Fibroblast of the aortic adventitia (primary cell): ENCODE measurements around the gene RASSF10. TPM values are rescaled to one million over a fixed set of nuclear protein-coding genes. Genes with fewer than 3 reads are reported as not detected.

Source experiments
- DNase-seq: peaks from one replicate; pipeline ENCODE4 v3.0.0-alpha.2; 2010; ENCODE audit warnings: low read depth
- H3K4me3 ChIP-seq: 2 replicates; pipeline ENCODE4 v1.5.1; 2011; ENCODE audit warnings: low read depth, mild to moderate bottlenecking, control low read depth, low read length, moderate library complexity
- total RNA-seq: library from RNA; depleted of rRNA; stranded (reverse); fragments of >200 nt; gene quantifications from 2 replicates; pipeline ENCODE4 v1.2.3, GENCODE V29; 2012; ENCODE audit warnings: low replicate concordance
- TF ChIP-seq, protein P1 (sequence below): IDR thresholded peaks from 2 replicates; pipeline ENCODE4 v1.5.1; 2011; ENCODE audit warnings: mild to moderate bottlenecking, low read length, control low read depth, inconsistent platforms; ENCODE audit not compliant: insufficient read depth

The RASSF10 gene
- total RNA-seq, 1 donor: not detected

DNA sequence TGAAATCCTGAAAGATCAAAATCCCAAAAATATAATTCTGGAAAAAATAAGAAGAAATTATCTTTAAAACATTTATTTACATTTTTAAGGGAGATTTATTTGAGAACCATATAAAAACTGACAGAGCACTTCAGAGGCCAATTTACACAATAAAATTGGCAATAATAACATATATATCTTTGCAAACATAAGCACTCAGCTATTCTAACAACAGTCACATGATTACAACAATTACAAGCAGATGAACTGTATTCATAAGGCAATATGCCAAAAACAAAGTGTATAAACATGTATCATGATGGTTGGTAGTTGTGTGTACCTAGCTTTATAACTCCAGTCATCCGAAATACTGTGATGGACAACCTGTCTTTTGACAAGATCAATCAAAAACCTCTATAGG lies 17.7 kb upstream of the RASSF10 start:
- no peak for DNase-seq
- no peak overlapping the region for H3K4me3 ChIP-seq
- TF ChIP-seq, protein P1, sequence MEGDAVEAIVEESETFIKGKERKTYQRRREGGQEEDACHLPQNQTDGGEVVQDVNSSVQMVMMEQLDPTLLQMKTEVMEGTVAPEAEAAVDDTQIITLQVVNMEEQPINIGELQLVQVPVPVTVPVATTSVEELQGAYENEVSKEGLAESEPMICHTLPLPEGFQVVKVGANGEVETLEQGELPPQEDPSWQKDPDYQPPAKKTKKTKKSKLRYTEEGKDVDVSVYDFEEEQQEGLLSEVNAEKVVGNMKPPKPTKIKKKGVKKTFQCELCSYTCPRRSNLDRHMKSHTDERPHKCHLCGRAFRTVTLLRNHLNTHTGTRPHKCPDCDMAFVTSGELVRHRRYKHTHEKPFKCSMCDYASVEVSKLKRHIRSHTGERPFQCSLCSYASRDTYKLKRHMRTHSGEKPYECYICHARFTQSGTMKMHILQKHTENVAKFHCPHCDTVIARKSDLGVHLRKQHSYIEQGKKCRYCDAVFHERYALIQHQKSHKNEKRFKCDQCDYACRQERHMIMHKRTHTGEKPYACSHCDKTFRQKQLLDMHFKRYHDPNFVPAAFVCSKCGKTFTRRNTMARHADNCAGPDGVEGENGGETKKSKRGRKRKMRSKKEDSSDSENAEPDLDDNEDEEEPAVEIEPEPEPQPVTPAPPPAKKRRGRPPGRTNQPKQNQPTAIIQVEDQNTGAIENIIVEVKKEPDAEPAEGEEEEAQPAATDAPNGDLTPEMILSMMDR: no peak

DNA sequence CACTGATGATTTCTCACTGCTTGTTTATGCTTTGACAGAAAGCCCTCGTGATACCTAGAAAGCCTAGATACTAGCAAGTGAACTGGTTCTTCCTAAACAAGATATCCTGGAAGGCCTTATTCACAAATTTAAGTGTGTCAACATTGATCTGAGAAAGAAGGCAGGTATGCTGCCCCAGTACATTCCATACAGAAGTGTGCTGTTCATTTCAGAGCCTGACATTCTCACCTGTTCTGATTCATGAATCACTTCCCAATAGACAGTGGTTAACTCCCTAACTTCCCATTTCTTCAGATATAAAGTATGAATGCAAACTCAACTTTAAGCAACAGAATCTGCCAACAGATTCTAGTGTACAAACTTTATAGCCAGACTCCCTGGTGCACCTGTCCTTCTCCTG lies 15.5 kb upstream of the RASSF10 start:
- TF ChIP-seq, protein P1: no peak
- no peak for DNase-seq
- H3K4me3 ChIP-seq: no peak overlapping the region

DNA sequence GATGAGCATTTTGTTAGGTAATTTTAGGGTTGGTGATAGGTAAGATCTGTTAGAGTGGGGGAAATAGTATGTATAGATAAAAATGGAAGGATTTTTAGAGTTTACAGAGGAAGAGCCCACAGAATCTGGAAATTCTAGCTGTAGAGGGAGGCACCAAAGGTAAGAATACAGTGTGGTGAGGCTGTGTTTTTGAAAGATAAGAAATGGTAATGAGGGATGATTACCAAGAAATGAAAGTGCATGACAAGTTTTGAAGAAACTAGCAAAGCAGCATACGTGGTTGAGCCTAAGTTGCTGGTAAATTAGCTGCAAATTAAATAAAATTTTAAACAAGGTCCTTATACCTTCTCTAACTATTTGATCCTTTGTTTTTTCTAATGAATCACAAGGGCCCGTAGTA lies 14.6 kb upstream of the RASSF10 start:
- no peak overlapping the region for H3K4me3 ChIP-seq
- no peak for DNase-seq
- TF ChIP-seq, protein P1: no peak

DNA sequence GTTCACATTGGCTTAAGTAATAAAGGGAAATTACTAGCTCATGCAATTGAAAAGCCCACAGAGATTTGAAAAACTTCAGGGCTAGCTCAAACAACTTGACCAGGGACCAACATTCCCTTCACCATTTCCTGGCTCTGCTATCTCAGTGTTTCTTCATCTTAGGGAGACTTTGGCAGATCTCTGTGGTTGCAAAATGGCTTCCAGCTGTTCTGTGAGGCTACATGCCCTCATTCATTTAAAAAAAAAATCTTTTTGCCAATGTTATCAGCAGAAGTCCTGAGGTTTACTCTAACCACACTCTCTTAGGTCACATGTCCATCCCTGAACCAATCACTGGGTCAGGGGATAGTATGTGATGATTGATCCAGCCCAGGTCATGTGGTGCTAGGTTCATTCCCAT lies 13.9 kb upstream of the RASSF10 start:
- no peak overlapping the region for H3K4me3 ChIP-seq
- TF ChIP-seq, protein P1: no peak
- peak; percentile 98 for DNase-seq

DNA sequence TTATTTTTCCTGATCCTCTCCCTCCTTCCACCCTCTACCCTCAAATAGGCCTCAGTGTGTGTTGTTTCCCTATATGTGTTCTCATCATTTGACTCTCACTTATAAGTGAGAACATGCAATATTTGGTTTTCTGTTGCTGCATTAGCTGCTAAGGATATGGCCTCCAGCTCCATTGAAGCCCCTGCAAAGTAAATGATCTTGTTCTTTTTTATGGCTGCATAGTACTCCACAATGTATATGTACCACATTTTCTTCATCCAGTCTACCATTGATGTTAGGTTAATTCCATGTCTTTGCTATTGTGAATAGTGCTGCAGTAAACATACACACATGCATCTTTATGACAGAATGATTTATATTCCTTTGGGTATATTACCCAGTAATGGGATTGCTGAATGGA lies 13.3 kb upstream of the RASSF10 start:
- TF ChIP-seq, protein P1: no peak
- H3K4me3 ChIP-seq: no peak overlapping the region
- DNase-seq: no peak

DNA sequence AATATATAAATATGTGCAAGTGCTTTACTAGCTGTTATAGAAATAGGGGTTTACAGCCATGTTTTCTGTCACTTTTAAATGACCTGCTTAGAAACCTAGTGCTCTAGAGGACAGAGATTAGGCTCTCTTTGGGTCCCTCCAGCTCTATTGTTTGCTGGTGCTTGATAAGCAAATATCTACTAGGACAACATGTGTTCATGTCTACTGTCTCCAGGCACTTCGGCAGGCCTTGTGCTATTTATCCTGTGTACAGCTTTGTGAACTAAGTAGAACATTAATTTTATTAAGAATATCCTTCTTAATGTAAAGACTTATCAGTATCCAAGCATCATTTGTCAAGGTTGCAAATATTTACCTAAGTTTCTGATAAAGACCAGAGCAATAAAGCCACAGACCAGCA lies 11.9 kb upstream of the RASSF10 start:
- TF ChIP-seq, protein P1: no peak
- DNase-seq: no peak
- H3K4me3 ChIP-seq: no peak overlapping the region

DNA sequence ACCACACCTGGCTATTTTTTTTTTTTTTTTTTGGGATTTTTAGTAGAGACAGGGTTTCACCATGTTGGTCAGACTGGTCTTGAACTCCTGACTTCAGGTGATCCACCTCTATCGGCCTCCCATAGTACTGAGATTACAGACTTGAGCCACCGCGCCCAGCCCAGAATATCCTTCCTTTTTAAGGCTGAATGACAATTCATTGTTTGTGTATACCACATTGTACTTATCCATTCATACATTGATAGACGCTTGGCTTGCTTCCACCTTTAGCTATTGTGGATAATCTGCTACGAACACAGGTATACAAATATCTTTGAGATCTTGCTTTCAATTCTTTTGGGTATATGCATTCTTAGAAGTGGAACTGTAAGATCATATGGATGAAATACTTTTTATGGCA lies 10.8 kb upstream of the RASSF10 start:
- H3K4me3 ChIP-seq: no peak overlapping the region
- DNase-seq: no peak
- TF ChIP-seq, protein P1: no peak
